A172 (cell line): ENCODE results near the gene EXOC3L4. TPM values are rescaled to one million over a fixed set of nuclear protein-coding genes. Genes with fewer than 3 reads are reported as not detected.
"Not testable (repeated sequence)": the region's sequence is repeated elsewhere in the genome, so short reads cannot be mapped to it uniquely, and the experiment has no call there.

ENCODE experiments used
- DNase-seq: peaks from one replicate; pipeline ENCODE4 v3.0.0-alpha.2; 2015; ENCODE audit warnings: low spot score
- total RNA-seq: library from RNA; depleted of rRNA; stranded (reverse); fragments of >200 nt; shearing (Covaris generic); gene quantifications from 2 replicates; pipeline ENCODE4 v1.2.3, GENCODE V29; 2014

The EXOC3L4 gene
- total RNA-seq, 1 experiment from 2014 or later = 8.2 TPM

DNA sequence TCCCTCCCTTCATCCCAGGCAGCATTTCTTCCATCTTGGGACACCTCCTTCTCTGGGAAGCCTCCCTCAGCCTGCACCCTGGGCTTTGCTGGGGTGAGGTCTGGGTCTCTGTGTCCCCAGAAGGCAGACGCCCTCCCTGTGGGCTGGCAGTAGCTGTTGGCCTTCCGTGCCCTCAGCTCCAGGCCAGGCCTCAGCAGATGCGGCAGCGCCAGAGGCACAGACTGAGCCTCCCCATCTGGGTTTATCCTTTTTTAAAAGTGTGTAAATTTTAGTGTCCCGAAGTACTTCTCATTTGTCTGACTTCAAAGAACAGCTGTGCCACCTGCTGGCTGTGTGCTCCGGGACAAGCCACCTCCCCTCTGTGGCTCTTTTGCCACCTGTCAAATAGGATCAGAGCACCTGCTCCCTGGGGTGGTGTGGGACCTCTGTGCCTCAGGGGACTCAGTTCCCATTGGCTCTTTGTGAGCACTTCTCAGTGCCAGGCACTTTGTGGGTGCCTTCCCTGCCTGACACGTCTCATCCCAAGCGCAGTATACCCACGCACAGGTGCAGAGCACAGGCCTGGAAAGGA lies 11.1 kb downstream of the EXOC3L4 start:
- DNase-seq = no peak

DNA sequence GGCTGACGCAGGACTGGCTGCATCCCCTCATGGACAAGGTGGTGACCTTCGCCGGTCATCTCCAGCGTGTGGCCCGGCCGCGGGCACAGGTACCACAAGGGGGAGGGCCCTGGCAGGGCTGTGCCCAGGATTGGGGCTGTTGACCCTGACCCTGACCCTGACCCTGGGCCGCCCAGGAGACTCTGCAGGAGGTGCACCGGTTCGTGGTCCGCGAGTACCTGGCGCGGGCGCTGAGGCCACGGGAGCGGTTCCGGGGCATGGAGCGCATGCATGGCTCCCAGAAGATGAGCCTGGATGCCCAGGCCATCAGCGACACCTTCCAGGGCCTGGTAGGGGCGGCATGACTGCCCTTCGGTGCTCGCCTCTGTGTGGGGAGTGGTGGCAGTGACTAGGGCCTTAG lies 12.9 kb downstream of the EXOC3L4 start:
- no peak for DNase-seq

DNA sequence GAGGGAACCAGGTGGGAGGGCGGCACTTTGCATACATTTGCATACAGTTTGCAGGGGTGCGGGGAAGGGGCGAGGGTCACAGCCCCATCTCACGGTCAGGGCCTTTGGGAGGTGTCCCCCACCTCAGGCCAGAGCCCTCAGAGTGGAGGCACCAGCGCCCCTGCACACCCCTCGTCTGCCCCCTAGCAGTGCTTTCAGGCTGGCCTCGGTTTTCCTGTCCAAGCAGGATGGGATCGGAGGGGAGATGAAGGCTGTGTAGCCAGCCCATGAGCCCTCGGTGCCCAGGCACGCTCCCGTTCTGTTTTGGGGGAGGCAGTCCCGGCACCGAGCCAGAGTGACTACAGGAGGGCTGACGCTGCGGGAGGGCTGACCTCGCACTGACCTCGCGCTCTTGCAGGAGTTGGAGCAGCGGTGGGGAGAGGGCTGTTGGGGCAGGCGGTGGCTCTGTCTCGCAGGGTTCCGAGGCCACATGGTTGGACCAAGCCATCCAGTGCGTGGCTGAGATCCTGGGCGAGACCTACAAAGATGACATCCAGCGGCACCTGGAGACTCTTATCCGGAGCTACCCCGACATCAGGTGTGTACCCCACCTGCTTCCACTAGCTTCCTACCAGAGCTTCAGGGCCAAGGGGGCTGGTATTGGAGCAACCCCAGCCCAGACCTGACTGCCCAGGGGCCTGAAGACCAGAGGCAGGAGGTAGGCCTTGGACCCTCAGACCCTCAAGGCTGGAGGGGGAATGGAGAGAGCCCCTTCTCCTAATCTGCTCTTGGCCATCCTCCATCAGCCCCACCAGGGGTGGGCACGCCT lies 13.6 kb downstream of the EXOC3L4 start:
- DNase-seq = no peak

DNA sequence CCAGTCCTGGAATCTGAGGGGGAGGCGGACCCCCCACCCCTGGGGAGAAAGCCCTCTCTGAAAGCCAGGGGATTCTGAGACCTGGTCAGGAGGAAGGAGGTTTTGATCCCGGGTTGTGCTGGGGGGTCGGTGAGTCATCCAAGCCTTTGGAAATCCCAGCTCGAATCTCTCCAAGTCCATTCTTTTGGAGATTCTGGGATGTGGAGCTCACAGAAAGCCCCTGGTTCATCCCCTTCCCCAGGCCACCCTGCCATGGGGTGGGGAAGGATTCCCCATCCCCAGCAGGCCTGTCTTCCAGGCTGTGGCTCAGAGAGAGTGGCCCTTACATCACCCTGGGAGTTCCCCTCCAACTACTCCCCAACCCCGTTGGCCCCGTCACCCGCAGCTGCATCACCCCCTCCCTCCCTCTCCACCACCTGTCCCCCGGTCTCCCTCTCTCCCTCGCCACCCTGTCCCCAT lies 14.3 kb downstream of the EXOC3L4 start:
- DNase-seq = peak; percentile 81

DNA sequence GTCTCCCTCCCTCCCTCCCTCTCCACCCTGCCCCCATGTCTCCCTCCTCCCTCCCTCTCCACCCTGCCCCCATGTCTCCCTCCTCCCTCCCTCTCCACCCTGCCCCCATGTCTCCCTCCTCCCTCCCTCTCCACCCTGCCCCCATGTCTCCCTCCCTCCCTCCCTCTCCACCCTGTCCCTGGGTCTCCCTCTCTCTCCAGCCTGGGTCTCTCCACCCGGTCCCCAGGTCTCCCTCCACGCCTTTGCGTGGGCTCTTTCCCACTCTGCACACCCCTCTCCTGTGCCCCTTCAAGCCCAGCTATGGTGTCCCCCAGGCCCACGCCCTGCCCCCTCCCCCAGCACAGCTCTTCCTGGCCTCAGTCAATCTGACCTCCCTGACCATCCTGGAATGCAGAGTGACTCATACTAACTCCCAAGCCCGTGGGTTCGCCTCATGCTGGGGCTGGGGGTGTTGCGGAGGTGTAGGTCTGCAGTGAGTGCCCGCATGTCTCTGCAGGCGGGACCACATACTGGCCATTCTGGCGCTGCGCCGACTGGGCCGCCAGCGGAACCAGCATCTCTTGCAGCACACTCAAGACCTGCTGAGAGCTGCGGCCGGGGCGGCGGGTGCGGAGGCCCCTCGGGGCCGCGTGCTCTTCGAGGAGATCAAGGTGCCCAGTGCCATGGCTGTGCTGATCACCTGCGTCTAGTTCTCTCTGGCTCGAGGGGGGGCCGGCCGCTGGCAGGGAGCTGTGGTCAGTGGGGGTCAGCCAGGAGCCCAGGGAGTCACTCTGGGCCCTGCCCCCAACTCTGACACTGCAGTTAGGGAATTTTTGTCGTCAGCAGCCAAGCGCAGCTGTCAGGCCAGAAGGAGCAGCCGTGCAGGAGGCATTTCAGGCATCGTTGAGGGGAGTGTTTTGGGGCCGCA lies 15.3 kb downstream of the EXOC3L4 start:
- DNase-seq = peak; percentile 90

DNA sequence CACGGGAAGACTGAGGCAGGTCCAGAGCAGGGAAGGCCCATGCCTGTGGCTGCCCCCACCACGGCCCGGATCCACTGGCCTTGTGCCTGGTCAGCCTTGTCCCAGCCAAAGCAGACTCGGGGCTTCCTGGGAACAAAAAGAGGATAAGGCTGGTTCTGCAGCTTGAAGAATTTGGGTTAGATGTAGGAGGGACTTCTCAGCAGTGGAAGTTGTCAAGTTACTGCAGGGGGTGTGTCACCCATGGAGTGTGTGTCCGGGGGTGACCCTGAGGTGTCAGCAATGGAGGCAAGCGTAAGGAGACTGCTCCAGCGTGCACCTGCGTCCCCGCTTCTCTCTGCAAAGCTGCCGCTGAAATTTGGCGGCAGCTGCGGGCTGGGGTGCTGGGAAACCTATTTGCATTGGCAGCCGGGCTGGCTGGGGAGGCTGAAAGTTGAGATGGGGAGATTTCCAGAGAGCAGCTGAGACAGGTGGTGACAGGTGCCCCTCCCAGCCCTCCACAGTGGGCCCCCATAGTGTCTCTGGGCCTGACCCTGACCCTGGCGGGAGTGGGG lies 16.2 kb downstream of the EXOC3L4 start:
- DNase-seq = no peak

DNA sequence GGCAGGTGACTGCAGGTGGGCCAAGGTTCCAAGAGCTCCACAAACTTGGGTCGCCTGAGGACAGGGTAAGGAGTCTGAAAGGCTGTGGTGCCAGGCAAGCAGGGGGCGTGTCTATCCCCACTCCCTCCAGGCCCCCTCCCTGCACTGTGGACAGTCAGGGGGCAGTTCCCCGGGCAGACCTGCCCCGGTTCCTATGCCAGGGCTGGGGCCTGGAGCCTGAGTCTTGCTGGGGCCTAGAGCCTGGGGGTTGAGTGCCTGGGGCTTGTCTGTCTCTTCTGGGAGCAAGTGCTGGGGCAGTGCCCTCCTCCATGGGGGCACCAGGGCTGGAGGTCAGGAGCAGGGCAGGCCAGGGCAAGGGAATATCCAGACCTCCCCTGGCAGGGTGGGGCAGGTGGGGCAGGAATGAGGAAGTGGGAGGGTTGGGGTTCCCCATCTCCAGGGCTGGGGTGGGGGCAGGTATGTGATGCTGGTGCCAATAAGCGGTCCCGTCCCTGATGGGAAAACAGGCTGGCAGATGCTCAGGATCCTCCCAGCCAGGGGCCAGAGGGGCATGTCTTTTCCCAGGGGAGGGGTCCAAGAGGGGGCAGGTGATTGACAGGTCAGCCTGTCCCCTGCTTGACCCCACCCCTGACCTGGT lies 16.8 kb downstream of the EXOC3L4 start:
- DNase-seq = peak; percentile 76

DNA sequence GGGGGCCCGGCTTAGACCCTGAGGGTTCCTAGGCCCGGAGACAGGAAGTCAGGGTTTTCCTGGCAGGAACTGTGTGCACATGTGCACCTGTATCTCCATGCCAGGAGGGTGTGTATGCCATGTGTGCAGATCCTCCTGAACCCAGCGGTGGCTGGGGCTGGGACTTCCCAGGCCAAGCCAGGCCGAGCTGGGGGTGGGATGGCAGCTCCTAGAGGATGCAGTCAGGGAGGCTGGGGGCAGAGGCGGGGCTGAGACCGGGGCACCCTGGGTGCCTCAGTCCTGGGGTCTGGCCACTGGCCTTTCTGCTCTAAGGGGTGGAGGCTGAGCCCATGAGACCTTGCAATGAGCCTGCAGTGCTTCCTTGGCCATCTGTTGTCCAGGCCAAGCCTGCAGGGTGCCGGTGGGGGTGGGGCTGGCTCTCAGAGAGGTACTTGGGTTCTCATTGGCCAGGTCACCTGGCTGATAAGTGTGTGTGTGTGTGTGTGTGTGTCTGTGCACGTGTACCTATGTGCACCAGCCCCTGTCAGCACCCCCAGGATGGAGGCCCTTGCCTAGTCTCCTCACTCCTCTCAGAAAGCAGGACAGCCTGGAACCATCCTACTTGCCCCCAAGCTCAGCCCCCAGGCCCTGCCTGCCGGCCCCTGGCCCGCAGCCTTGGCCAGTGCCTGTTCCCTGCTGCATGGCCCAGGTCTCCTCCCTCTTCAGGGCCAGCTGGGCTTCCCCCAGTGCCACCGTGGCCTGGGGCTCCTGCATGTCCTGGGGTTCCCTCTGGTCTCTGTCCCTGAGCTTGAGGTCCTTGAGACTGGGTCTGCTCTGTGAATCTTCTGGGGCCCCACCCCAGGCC lies 18.1 kb downstream of the EXOC3L4 start:
- no peak for DNase-seq

DNA sequence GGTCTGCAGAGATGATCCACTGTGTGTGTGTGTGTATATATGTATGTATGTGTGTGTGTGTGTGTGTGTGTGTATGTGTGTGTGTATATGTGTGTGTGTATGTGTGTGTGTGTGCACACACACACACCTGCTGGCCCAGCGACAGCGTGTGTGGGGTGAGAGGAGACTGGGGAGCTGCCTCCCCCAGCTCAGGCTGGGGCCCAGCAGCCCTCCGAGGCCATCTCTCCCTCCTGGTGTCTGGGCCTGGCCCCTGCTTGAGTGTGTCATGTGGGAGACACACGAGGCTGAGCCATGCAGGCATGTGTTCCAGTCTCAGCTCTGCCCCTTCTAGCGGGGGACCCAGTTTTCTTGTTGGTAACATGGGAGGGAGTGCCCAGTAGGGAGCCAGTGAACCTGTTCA lies 18.8 kb downstream of the EXOC3L4 start:
- no peak for DNase-seq

DNA sequence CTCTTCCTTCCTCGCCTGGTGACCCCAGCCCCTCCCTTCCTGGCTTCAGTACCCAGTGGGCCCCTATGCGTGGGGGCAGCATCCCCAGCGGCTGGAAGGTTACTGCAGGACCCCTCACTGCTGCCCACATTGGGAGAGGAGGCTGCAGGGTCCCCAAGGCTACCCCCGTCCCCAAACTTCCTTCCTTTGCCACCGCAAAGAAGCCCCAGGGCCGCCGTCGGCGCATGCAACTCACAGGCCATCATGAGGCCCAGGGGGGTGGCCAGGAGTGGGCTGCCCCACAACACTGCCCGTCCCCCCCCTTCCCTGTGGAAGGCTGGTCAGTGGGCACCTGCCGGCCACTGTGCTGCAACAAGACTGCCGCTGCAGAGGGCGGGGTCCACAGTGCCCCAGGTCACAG lies 19.2 kb downstream of the EXOC3L4 start:
- DNase-seq = no peak

DNA sequence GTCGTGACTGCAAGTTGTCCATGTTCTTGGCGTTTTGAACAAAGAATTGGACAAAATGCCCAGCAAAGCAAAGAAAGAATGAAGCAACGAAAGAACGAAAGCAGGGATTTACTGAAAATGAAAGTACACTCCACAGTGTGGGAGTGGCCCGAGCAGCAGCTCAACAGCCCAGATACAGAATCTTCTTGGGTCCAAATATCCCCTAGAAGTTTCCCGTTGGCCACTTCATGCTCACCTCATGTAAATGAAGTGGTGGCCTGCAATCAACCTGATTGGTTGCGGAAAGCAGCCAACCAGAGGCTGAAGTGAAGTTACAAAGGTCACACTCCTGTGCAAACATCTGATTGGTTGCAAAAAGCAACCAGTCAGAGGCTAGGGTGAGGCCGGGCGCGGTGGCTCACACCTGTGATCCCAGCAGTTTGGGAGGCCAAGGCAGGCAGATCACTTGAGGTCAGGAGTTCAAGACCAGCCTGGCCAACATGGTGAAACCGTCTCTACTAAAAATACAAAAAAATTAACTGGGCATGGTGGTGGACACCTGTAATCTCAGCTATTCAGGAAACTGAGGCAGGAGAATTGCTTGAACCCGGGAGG lies 20.7 kb downstream of the EXOC3L4 start:
- DNase-seq = not testable (repeated sequence)

DNA sequence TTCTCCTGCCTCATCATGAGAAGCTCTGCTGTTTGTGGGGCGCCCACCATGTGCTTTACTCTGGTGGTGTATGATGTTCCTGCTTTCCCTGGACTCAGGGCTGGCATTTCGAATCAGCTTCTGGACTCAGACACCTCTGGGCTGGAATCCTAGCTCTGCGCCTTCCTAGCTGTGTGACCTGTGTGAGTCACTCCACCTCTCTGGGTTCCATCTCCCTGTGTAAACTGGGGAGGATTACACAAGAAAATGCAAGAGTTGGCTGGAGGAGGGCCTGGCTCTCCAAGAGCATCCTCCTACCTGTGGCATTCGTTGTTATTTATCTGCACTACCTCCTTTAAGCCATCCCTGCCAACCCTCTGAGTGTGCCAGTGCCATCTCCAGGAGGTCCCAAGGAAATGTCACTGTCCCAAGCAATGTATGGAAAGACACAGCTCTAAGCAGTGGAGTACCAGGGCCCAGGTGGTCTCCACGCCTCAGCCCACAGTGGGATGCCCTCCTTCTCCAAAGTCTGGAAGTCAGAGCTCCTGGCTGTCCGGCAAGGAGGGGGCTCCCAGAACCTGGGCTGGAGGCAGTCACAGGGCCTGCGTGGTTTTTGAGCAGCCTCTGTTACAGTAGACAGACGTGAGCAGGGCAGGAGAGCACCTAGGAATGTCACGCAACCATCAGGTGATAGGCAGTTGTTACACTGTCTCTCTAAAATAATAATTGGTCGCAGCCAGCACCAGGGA lies 21.5 kb downstream of the EXOC3L4 start:
- no peak for DNase-seq

DNA sequence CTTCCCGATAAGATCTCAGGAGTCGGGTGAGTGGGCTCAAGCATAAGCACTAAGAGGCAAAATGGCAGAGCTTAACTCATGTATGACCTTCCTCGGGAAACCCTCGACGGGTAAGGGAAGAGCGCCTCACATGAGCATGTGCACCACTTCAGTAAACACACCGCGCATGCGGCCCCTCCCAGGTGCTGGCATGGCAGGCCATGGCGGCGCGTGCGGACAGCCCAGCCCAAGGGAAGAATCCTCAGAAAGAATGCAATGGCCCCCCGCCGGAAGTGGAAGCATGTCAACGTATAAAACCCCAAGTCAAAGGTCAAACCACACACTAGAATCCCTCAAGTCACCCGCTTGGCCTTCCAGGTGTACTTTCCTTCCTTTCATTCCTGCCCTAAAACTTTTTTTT lies 22.1 kb downstream of the EXOC3L4 start:
- DNase-seq = no peak

DNA sequence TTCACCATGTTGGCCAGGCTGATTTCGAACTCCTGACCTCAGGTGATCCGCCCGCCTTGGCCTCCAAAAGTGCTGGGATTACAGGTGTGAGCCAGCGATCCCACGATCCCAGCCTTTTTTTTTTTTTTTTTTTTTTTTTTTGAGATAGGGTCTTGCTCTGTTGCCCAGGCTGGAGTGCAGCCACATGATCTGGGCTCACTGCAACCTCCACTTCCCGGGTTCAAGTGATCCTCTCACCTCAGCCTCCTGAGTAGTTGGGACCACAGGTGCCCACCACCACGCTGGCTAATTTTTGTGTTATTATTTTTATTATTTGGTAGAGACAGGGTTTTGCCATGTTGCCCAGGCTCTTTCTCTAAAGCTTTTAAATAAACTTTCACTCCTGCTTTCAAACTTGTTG lies 23.0 kb downstream of the EXOC3L4 start:
- DNase-seq = not testable (repeated sequence)

DNA sequence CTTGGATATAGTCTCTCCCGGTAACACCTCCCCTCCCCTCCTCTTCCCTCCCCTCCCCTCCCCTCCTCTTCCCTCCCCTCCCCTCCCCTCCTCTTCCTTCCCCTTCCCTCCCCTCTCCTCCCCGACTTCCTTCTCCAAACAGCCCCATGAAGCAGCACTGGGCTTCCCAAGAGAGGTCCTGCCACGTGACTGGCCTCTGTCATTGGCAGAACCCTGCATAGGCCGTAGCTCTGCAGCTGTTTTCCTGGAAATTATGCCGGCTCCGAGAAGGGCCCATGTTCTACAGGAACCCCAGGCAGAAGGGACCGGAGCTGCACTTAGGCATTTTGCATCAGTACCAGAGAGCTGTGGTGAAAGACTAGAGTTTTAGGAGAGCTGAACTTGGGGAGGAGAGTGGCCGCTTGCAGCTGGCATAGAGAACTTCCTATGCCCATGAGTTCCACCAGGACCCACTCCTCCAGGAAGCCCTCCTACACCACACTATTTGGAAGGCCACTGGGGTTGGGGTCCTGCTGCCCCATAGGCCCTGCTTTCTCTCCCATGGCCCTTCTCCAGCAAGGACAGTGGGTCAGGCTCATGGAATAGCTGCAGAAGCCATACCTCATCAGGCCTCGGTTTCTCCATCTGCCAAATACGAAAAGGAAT lies 23.6 kb downstream of the EXOC3L4 start:
- no peak for DNase-seq

DNA sequence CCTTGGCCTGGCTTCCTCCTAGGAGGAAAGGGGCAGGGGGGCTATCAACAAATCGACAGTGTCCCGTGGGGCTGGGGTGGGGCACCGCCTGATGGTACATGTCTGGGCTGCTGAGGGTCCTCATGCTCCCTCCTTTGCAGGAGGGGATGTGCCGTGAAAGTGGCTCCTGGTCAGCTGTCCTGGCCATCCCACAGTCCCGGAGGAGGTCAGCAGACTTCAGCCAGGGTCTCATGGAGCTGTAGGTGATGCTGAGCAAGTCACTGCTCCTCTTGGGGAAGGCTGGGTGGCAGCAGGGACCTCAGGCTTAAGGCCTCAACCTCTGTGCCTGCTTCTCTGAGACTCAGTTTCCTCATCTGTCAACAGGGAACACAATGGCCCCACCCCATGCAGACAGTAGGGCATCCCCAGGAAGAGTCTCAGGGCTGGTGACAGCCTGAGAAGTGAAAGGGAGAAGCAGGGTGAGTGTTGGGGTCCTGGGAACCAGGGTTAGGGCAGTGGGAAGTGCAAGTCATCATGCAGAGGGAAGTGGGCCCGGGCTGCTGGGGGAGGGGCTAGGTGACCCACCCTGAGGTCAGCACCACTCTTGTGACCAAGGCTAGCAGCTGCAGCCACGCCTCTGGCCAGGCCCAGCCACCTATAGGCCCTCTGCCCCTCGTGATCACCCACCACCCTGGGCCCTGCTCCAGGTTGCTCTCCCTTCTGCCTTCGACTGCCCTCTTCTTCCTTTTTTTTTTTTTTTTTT lies 24.3 kb downstream of the EXOC3L4 start:
- DNase-seq = no peak

DNA sequence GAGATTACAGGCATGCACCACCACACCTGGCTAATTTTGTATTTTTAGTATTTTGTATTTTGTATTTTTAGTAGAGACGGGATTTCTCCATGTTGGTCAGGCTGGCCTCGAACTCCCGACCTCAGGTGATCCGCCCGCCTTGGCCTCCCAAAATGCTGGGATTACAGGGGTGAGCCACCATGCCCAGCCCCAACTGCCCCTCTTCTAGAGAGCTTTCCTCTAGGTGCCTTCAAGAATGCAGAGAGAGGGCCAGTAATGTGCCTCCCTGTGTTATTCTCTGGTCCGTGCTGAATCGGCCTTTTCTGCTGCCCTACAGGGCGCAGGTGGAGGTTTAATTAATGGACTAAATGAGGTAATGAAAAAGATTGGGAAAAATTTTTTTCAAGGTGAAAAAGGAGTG lies 25.0 kb downstream of the EXOC3L4 start:
- DNase-seq = not testable (repeated sequence)

DNA sequence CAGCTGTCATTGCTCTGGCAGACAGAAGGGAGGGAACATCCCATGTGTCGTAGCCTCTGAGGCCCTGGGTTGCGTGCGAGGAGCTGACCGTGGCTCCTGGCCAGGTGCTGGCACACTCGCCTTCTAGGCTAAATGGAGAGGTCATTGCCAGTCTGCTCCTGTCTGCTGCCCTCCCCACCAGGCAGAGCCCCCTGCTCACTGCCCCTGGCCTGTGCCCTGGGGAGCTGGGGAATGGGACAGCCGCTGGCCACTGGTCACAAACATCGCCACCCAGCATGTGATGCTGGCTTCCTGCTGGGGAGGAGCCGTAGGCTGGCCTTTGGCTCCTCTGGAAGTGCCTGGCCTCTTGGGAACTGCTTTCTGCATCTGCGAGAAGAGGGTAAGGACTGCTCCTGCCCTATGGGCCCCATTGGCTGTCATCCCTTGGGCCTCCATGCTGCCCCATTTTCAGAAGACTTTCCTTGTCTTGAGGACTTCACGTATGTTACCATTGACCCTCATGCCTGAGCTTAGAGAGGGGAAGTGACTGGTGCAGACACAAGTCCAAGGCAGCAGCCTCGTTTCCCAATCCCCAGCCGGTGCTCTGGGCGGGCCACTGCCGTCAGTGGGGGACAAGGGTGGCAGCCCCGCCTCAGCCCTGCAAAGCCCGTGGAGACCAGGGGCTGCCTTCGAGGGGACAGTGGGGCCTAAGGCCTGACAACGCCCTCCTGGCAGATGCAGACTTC lies 26.8 kb downstream of the EXOC3L4 start:
- no peak for DNase-seq
